CD4-positive, alpha-beta T cell treated with Interleukin-1 beta for 1 hour (primary cell): ENCODE data around the gene CDK14.

ENCODE experiments used
- DNase-seq, 2 donors: peaks; one replicate each; pipeline ENCODE4 v3.0.0-alpha.2; 2020 to 2022

The CDK14 gene

GRCh38 chr7:91080351-91080750, 484.2 kb downstream of the CDK14 start:
- no peak for DNase-seq

- DNase-seq: no peak
Measured at GRCh38 chr7:91082038-91082437, 485.9 kb downstream of the CDK14 start.

- no peak for DNase-seq
Measured at GRCh38 chr7:91082852-91083495, 486.9 kb downstream of the CDK14 start.

- no peak for DNase-seq
Measured at GRCh38 chr7:91083855-91084644, 487.9 kb downstream of the CDK14 start.

- DNase-seq: peak in 1 of 2 donors; percentile 11
Measured at GRCh38 chr7:91085175-91085574, 489.1 kb downstream of the CDK14 start.

GRCh38 chr7:91086200-91086599, 490.1 kb downstream of the CDK14 start:
- no peak for DNase-seq

GRCh38 chr7:91088156-91088555, 492.0 kb downstream of the CDK14 start:
- DNase-seq: no peak

- DNase-seq: no peak
Measured at GRCh38 chr7:91088691-91089090, 492.6 kb downstream of the CDK14 start.

GRCh38 chr7:91089382-91089963, 493.4 kb downstream of the CDK14 start:
- no peak for DNase-seq

- DNase-seq: no peak
Measured at GRCh38 chr7:91090684-91091083, 494.6 kb downstream of the CDK14 start.

GRCh38 chr7:91091631-91092030, 495.5 kb downstream of the CDK14 start:
- no peak for DNase-seq

- no peak for DNase-seq
Measured at GRCh38 chr7:91093181-91093580, 497.1 kb downstream of the CDK14 start.

GRCh38 chr7:91098566-91098965, 502.4 kb downstream of the CDK14 start:
- no peak for DNase-seq

GRCh38 chr7:91103363-91103762, 507.2 kb downstream of the CDK14 start:
- DNase-seq: no peak

GRCh38 chr7:91107460-91107859, 511.3 kb downstream of the CDK14 start:
- DNase-seq: no peak

- DNase-seq: no peak
Measured at GRCh38 chr7:91109200-91109599, 513.1 kb downstream of the CDK14 start.

- DNase-seq: no peak
Measured at GRCh38 chr7:91112902-91113341, 516.8 kb downstream of the CDK14 start.

- no peak for DNase-seq
Measured at GRCh38 chr7:91114232-91114631, 518.1 kb downstream of the CDK14 start.

GRCh38 chr7:91126762-91127161, 530.6 kb downstream of the CDK14 start:
- no peak for DNase-seq

- DNase-seq: no peak
Measured at GRCh38 chr7:91127325-91127724, 531.2 kb downstream of the CDK14 start.

GRCh38 chr7:91127959-91128358, 531.8 kb downstream of the CDK14 start:
- no peak for DNase-seq

- DNase-seq: no peak
Measured at GRCh38 chr7:91128683-91129348, 532.7 kb downstream of the CDK14 start.

GRCh38 chr7:91135300-91135699, 539.2 kb downstream of the CDK14 start:
- no peak for DNase-seq
